GM10266 (cell line): ENCODE data around the gene ZNF683.

ENCODE experiments used
- DNase-seq: peaks from one replicate; pipeline ENCODE4 v3.0.0; 2012; ENCODE audit errors: extremely low spot score
- TF ChIP-seq, protein P1 (sequence below): IDR thresholded peaks from 2 replicates; pipeline ENCODE4 v1.5.1; 2012; ENCODE audit warnings: mild to moderate bottlenecking, low read depth; ENCODE audit not compliant: control insufficient read depth, insufficient read depth; ENCODE audit errors: missing control alignments

Gene ZNF683

DNA sequence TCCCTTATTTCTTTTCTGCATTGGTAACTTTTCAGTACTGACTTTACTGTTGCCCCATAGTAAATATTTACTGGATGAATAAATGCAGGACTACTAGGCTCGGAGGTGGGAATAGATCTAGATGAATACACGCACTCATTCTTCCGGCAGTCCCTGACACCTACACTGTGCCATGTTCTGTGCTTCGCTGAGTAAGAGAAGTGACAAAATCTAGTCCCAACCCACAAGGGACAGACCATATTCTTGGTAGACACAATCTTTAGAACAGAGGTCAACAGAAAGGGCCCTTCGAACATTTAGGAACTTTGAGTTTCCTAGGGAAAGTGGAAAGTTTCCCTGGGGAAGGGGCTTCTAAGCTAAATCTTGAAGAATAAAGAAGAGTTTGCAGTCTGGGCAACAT is 58.0 kb downstream of the ZNF683 start:
- TF ChIP-seq, protein P1, sequence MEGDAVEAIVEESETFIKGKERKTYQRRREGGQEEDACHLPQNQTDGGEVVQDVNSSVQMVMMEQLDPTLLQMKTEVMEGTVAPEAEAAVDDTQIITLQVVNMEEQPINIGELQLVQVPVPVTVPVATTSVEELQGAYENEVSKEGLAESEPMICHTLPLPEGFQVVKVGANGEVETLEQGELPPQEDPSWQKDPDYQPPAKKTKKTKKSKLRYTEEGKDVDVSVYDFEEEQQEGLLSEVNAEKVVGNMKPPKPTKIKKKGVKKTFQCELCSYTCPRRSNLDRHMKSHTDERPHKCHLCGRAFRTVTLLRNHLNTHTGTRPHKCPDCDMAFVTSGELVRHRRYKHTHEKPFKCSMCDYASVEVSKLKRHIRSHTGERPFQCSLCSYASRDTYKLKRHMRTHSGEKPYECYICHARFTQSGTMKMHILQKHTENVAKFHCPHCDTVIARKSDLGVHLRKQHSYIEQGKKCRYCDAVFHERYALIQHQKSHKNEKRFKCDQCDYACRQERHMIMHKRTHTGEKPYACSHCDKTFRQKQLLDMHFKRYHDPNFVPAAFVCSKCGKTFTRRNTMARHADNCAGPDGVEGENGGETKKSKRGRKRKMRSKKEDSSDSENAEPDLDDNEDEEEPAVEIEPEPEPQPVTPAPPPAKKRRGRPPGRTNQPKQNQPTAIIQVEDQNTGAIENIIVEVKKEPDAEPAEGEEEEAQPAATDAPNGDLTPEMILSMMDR = no peak
- DNase-seq = no peak
